A549 (cell line): ENCODE results near the gene GXYLT2. TPM values are rescaled to one million over a fixed set of nuclear protein-coding genes. Genes with fewer than 3 reads are reported as not detected.

Experiments
- ATAC-seq, 2 experiments: fragments of 200-7000 bp in 1 of 2; fragments of >200 bp in 1 of 2; cut with Nextera tagmentation in 1 of 2; cut with Tn5 transposase in 1 of 2; 3 replicates each; pipeline versions ENCODE4 v1.8.0 to v1.9.1; 2018 to 2020; ENCODE audit warnings: mild to moderate bottlenecking in 1 of 2, moderate library complexity in 1 of 2
- CTCF ChIA-PET: fragments of 300-600 bp; sonication (Branson Sonifier 250); formaldehyde crosslinking; extraction: SDS; loops from one replicate; lab custom pipeline; 2021; ENCODE audit warnings: antibody characterized with exemption, inconsistent platforms; lab: Yijun Ruan, JAX
- POLR2A ChIA-PET: fragments of 350-600 bp; formaldehyde crosslinking; extraction: SDS; loops from one replicate; lab custom pipeline; 2021; ENCODE audit warnings: antibody characterized with exemption, inconsistent platforms; lab: Yijun Ruan, JAX
- DNase-seq, 2 experiments: peaks; one replicate each; pipeline versions ENCODE4 v3.0.0 to v3.0.0-alpha.2; 2011 to 2016; ENCODE audit warnings: low read depth in 1 of 2, low spot score in 1 of 2
- FAIRE-seq: peaks from 2 replicates; lab custom pipeline; 2011; peaks lifted over from hg19 to GRCh38; lab: Jason Lieb, UNC
- H3K27ac ChIP-seq, 2 experiments: fragments of >200 bp; sonication (Bioruptor Twin); formaldehyde crosslinking; 3 replicates each; pipeline ENCODE4 v1.5.1; 2016 to 2017
- H3K4me1 ChIP-seq: fragments of >200 bp; sonication (Bioruptor Twin); formaldehyde crosslinking; 3 replicates; pipeline ENCODE4 v1.6.1; 2016
- H3K4me2 ChIP-seq: fragments of >200 bp; sonication (Bioruptor Twin); formaldehyde crosslinking; 3 replicates; pipeline ENCODE4 v1.6.1; 2016
- H3K4me3 ChIP-seq: fragments of >200 bp; sonication (Bioruptor Twin); formaldehyde crosslinking; 3 replicates; pipeline ENCODE4 v1.5.1; 2016
- H3K9me3 ChIP-seq: fragments of >200 bp; sonication (Bioruptor Twin); formaldehyde crosslinking; 3 replicates; pipeline ENCODE4 v1.6.1; 2016
- CBX2 ChIP-seq: fragments of 200-600 bp; sonication (generic); IDR thresholded peaks from 2 replicates; pipeline ENCODE4 v1.6.1; 2016; ENCODE audit warnings: low read depth, mild to moderate bottlenecking, borderline replicate concordance
- CHD2 ChIP-seq: fragments of 150-350 bp; IDR thresholded peaks from 2 replicates; pipeline ENCODE4 v1.6.1; 2014; ENCODE audit warnings: low read length; ENCODE audit not compliant: partially characterized antibody
- EHF ChIP-seq: fragments of 250-450 bp; sonication (Bioruptor Pico); IDR thresholded peaks from 2 replicates; pipeline ENCODE4 v1.5.0; 2020; ENCODE audit warnings: mild to moderate bottlenecking
- ESRRA ChIP-seq: fragments of 150-350 bp; IDR thresholded peaks from 2 replicates; pipeline ENCODE4 v1.6.1; 2014; ENCODE audit warnings: mild to moderate bottlenecking, low read length, borderline replicate concordance
- FOSB ChIP-seq: fragments of 250-450 bp; sonication (Bioruptor Pico); IDR thresholded peaks from 2 replicates; pipeline ENCODE4 v1.5.0; 2020; ENCODE audit warnings: mild to moderate bottlenecking, moderate library complexity
- FOSL2 ChIP-seq, 2 experiments: fragments of 450-650 bp in 1 of 2; fragments of >200 bp in 1 of 2; sonication (Bioruptor Twin) in 1 of 2; formaldehyde crosslinking; IDR thresholded peaks; 2 replicates each; pipeline versions ENCODE4 v1.5.0 to v1.6.1; 2016 to 2020; ENCODE audit warnings: mild to moderate bottlenecking in 1 of 2, moderate library complexity in 1 of 2
- JUN ChIP-seq, 2 experiments: fragments of >200 bp; sonication (Bioruptor Twin); formaldehyde crosslinking; IDR thresholded peaks; 2 replicates in 1 of 2; 3 replicates in 1 of 2; pipeline ENCODE4 v1.6.1; 2016 to 2017
- KDM5A ChIP-seq: fragments of 200-600 bp; sonication (generic); IDR thresholded peaks from 2 replicates; pipeline ENCODE4 v1.6.1; 2016; ENCODE audit warnings: antibody characterized with exemption, mild to moderate bottlenecking
- MAFK ChIP-seq: fragments of 450-650 bp; IDR thresholded peaks from 2 replicates; pipeline ENCODE4 v1.6.1; 2014; ENCODE audit not compliant: partially characterized antibody
- NFE2L2 ChIP-seq: fragments of 150-350 bp; conservative IDR thresholded peaks from 2 replicates; pipeline ENCODE4 v1.6.1; 2014; ENCODE audit warnings: low read length
- TP53 ChIP-seq: fragments of 250-450 bp; sonication (Bioruptor Pico); IDR thresholded peaks from 2 replicates; pipeline ENCODE4 v1.5.0; 2021; ENCODE audit warnings: mild to moderate bottlenecking, moderate library complexity
- ZSCAN20 ChIP-seq: fragments of 250-450 bp; sonication (Bioruptor Pico); IDR thresholded peaks from 2 replicates; pipeline ENCODE4 v1.8.0; 2022; ENCODE audit warnings: mild to moderate bottlenecking, moderate library complexity
- WGBS: methylation state at CpG from one replicate; pipeline ENCODE4 v1.1.6; 2017; ENCODE audit errors: missing lambda C conversion rate; 5-methylcytosine and 5-hydroxymethylcytosine counted together
- polyA plus RNA-seq, 4 experiments: library from polyadenylated mRNA; depleted of rRNA in 3 of 4; stranded (reverse); fragments of >200 nt; fragmentation: RNase III in 1 of 4; extraction: RNeasy Plus Mini Kit Qiagen cat#74134 plus additional on column Dnase treatment in 1 of 4; gene quantifications; 2 replicates in 3 of 4; 3 replicates in 1 of 4; pipeline ENCODE4 v1.2.3, GENCODE V29; 2011 to 2017
- TF ChIP-seq, protein P1 (sequence below): IDR thresholded peaks from 2 replicates; pipeline ENCODE4 v1.6.1; 2012
- TF ChIP-seq, protein P2 (sequence below): fragments of 250-450 bp; sonication (Bioruptor Pico); IDR thresholded peaks from 2 replicates; pipeline ENCODE4 v1.5.0; 2021; ENCODE audit warnings: mild to moderate bottlenecking, moderate library complexity, borderline replicate concordance
- TF ChIP-seq, protein P3 (sequence below): IDR thresholded peaks from 2 replicates; pipeline ENCODE4 v1.6.1; 2012; ENCODE audit warnings: low read depth, borderline replicate concordance
- TF ChIP-seq, protein P4 (sequence below): fragments of 250-450 bp; sonication (Bioruptor Pico); IDR thresholded peaks from 2 replicates; pipeline ENCODE4 v1.5.0; 2020; ENCODE audit warnings: low read depth, mild to moderate bottlenecking, moderate library complexity
- TF ChIP-seq, protein P5 (sequence below): fragments of >200 bp; sonication (Bioruptor Twin); formaldehyde crosslinking; IDR thresholded peaks from 3 replicates; pipeline ENCODE4 v1.5.1; 2016

The GXYLT2 gene
- polyA plus RNA-seq, 2 of the 4 experiments (the other 2 are of a cell fraction): 1.9 to 3.3 TPM

DNA sequence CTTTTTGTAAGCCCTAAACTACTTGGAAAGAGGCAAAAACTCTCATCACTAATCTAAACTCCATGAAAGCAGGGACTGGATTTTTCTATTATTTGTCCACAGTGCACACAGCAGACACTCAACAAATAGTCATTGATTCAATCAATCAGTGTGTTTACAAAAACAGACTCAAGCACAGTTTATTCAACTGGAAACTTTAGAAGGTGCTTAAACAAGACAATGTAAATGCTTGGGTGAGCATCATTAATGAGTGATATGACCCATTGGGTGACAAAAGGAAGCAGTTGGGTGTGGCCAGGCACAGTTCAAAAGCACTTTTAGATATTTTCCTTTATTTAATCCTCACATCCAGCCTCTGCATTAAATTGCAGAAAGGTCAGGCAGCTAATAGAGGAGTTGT is 76.8 kb downstream of the GXYLT2 start:
- FAIRE-seq (no peak), ATAC-seq (no peak)
- Histone ChIP-seq H3K4me2 (no peak overlapping the region), H3K4me3 (no peak overlapping the region), H3K4me1 (no peaks in the 10 kb centered on the region)
- TF ChIP-seq MAFK (no peak), NFE2L2 (no peak), EHF (CRISPR knock-in tag) (no peak), CBX2 (no peak), FOSB (CRISPR knock-in tag) (no peak), CHD2 (no peak), ZSCAN20 (CRISPR knock-in tag) (no peak), JUN (IDR thresholded peaks at IDR 0.05) (no peak), ESRRA (no peak), TP53 (CRISPR knock-in tag) (no peak)
- TF ChIP-seq, protein P1, sequence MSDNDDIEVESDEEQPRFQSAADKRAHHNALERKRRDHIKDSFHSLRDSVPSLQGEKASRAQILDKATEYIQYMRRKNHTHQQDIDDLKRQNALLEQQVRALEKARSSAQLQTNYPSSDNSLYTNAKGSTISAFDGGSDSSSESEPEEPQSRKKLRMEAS: no peak
- TF ChIP-seq, protein P2, sequence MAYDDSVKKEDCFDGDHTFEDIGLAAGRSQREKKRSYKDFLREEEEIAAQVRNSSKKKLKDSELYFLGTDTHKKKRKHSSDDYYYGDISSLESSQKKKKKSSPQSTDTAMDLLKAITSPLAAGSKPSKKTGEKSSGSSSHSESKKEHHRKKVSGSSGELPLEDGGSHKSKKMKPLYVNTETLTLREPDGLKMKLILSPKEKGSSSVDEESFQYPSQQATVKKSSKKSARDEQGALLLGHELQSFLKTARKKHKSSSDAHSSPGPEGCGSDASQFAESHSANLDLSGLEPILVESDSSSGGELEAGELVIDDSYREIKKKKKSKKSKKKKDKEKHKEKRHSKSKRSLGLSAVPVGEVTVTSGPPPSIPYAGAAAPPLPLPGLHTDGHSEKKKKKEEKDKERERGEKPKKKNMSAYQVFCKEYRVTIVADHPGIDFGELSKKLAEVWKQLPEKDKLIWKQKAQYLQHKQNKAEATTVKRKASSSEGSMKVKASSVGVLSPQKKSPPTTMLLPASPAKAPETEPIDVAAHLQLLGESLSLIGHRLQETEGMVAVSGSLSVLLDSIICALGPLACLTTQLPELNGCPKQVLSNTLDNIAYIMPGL (CRISPR knock-in tag): no peak
- TF ChIP-seq, protein P3, sequence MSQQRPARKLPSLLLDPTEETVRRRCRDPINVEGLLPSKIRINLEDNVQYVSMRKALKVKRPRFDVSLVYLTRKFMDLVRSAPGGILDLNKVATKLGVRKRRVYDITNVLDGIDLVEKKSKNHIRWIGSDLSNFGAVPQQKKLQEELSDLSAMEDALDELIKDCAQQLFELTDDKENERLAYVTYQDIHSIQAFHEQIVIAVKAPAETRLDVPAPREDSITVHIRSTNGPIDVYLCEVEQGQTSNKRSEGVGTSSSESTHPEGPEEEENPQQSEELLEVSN: no peak
- TF ChIP-seq, all 56 proteins: peak for 0
- DNase-seq: no peak
- ChIA-PET POLR2A (interaction anchor here (0.6 kb wide), 1 partner anchor 56 kb away, joined by 3 read pairs; no protein-coding TSS in a partner anchor), CTCF (interaction anchor here (1.3 kb wide), 1 partner anchor 17 kb away, joined by 3 read pairs; no protein-coding TSS in a partner anchor)
- Histone ChIP-seq H3K9me3 (no peaks in the 10 kb centered on the region), H3K27ac (no peak overlapping the region)

DNA sequence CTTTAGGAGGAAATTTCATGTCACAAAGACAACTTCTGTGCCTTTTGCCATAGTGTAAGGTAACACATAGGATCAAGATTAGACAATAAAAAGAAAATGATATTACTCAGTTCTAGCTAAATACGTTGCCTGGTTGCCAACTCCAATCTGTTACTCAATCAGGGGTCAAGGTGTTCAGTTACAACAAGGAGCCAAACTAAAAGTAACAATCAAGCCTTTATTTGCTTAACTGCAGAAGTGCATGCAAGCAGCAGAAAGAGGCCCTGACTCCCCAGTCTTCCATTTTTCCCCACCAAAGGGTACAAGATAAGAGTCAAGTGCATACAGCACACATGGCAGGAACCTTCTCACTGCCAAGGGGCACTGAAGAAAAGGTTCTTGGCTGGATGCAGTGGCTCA is 80.4 kb downstream of the GXYLT2 start:
- H3K4me3 ChIP-seq: no peak overlapping the region
- DNase-seq: no peak
- H3K27ac ChIP-seq: no peak overlapping the region
- TF ChIP-seq, protein P4, sequence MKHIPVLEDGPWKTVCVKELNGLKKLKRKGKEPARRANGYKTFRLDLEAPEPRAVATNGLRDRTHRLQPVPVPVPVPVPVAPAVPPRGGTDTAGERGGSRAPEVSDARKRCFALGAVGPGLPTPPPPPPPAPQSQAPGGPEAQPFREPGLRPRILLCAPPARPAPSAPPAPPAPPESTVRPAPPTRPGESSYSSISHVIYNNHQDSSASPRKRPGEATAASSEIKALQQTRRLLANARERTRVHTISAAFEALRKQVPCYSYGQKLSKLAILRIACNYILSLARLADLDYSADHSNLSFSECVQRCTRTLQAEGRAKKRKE: no peak
- TF ChIP-seq MAFK (no peak), KDM5A (no peak), FOSL2 (IDR thresholded peaks at IDR 0.05) (no peak), FOSL2 (CRISPR knock-in tag; IDR thresholded peaks at IDR 0.05) (no peak)
- TF ChIP-seq, protein P5, sequence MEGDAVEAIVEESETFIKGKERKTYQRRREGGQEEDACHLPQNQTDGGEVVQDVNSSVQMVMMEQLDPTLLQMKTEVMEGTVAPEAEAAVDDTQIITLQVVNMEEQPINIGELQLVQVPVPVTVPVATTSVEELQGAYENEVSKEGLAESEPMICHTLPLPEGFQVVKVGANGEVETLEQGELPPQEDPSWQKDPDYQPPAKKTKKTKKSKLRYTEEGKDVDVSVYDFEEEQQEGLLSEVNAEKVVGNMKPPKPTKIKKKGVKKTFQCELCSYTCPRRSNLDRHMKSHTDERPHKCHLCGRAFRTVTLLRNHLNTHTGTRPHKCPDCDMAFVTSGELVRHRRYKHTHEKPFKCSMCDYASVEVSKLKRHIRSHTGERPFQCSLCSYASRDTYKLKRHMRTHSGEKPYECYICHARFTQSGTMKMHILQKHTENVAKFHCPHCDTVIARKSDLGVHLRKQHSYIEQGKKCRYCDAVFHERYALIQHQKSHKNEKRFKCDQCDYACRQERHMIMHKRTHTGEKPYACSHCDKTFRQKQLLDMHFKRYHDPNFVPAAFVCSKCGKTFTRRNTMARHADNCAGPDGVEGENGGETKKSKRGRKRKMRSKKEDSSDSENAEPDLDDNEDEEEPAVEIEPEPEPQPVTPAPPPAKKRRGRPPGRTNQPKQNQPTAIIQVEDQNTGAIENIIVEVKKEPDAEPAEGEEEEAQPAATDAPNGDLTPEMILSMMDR: no peak
- TF ChIP-seq, protein P2 (CRISPR knock-in tag): no peak
- peaks cover 5% of the 10 kb centered on the region; the same call in 1 of the 3 replicates for H3K4me1 ChIP-seq
- FAIRE-seq: no peak
- no peak overlapping the region for H3K4me2 ChIP-seq
- ChIA-PET CTCF (no interaction called here), POLR2A (no interaction called here)
- H3K9me3 ChIP-seq: no peaks in the 10 kb centered on the region
- ATAC-seq: no peak
- WGBS: 93% methylated on average over 1 of the region's 1 CpG
